ENCODE measurements around the gene DBN1. TPM values are rescaled to one million over a fixed set of nuclear protein-coding genes. Genes with fewer than 3 reads are reported as not detected.

DBN1 gene
- total RNA-seq, 1 experiment from 2014 or later, result 144 TPM

GRCh38 chr5:177438468-177438867 is 35.0 kb downstream of the DBN1 start:
- intact Hi-C loops (cut with micrococcal nuclease; ENCODE audit: unreplicated experiment), result no loop called here
- H3K36me3 Mint-ChIP-seq (ENCODE audit: insufficient read depth, unreplicated experiment), result peaks cover 47% of the 10 kb centered on the region
- Histone ChIP-seq H3K27me3 (replicated peaks; ENCODE audit: control insufficient read depth, insufficient read depth, low read length) (no peaks in the 10 kb centered on the region), H3K36me3 (ENCODE audit: control insufficient read depth, insufficient read depth, low read length) (peaks cover 5% of the 10 kb centered on the region), H3K4me3 (ENCODE audit: low read depth, low read length) (no peak overlapping the region), H3K9me3 (no peaks in the 10 kb centered on the region), H3K4me1 (0 out of 2 replicates have a peak, but pooled peaks cover 3% of the 10 kb centered on the region)
- TF ChIP-seq CTCF (IDR thresholded peaks at IDR 0.05; ENCODE audit: insufficient read depth in 1 of 2, low read depth in 1 of 2, low read length in 1 of 2, severe bottlenecking in 1 of 2, unreplicated experiment in 1 of 2), result no peak
- H3K9me3 Mint-ChIP-seq (ENCODE audit: unreplicated experiment), result no peaks in the 10 kb centered on the region
- ChIA-PET CTCF (interaction anchor here (1.1 kb wide), 1 partner anchor 34 kb away, joined by 4 read pairs; no protein-coding TSS in a partner anchor), POLR2A (no interaction called here)
- no peaks in the 10 kb centered on the region for H3K4me1 Mint-ChIP-seq (ENCODE audit: low read depth, unreplicated experiment)
- no TSS peak for BruUV-seq (replicated peaks)
- no peak overlapping the region for H3K27ac Mint-ChIP-seq (ENCODE audit: unreplicated experiment)
- DNase-seq, result peak in 1 of 2 experiments; percentile 38
- no peak overlapping the region for H3K4me3 Mint-ChIP-seq (ENCODE audit: unreplicated experiment)
- no peaks in the 10 kb centered on the region for H3K27me3 Mint-ChIP-seq (ENCODE audit: insufficient read depth, unreplicated experiment)

GRCh38 chr5:177437623-177438022 is 35.8 kb downstream of the DBN1 start:
- no peaks in the 10 kb centered on the region for H3K4me1 Mint-ChIP-seq (ENCODE audit: low read depth, unreplicated experiment)
- ChIA-PET CTCF (interaction anchor here (1.1 to 1.4 kb wide), 3 partner anchors 20 to 128 kb away, joined by 3 to 4 read pairs (median 4); no protein-coding TSS in a partner anchor), POLR2A (interaction anchor here (0.6 to 1.1 kb wide), 2 partner anchors 9 to 18 kb away, joined by 5 read pairs; no protein-coding TSS in a partner anchor)
- H3K36me3 Mint-ChIP-seq (ENCODE audit: insufficient read depth, unreplicated experiment), result peaks cover 44% of the 10 kb centered on the region
- no peak overlapping the region for H3K4me3 Mint-ChIP-seq (ENCODE audit: unreplicated experiment)
- no peaks in the 10 kb centered on the region for H3K9me3 ChIP-seq
- 0 out of 2 replicates have a peak, but pooled peaks cover 3% of the 10 kb centered on the region for H3K4me1 ChIP-seq
- no TSS peak for BruUV-seq (replicated peaks)
- no peaks in the 10 kb centered on the region for H3K9me3 Mint-ChIP-seq (ENCODE audit: unreplicated experiment)
- H3K27me3 ChIP-seq (replicated peaks; ENCODE audit: control insufficient read depth, insufficient read depth, low read length), result no peaks in the 10 kb centered on the region
- DNase-seq, result peak in 1 of 2 experiments; percentile 38
- H3K4me3 ChIP-seq (ENCODE audit: low read depth, low read length), result no peak overlapping the region
- no peak for TF ChIP-seq CTCF (IDR thresholded peaks at IDR 0.05; ENCODE audit: insufficient read depth in 1 of 2, low read depth in 1 of 2, low read length in 1 of 2, severe bottlenecking in 1 of 2, unreplicated experiment in 1 of 2)
- intact Hi-C loops (cut with micrococcal nuclease; ENCODE audit: unreplicated experiment), result no loop called here
- peaks cover 5% of the 10 kb centered on the region for H3K36me3 ChIP-seq (ENCODE audit: control insufficient read depth, insufficient read depth, low read length)
- no peak overlapping the region for H3K27ac Mint-ChIP-seq (ENCODE audit: unreplicated experiment)
- no peaks in the 10 kb centered on the region for H3K27me3 Mint-ChIP-seq (ENCODE audit: insufficient read depth, unreplicated experiment)

GRCh38 chr5:177435847-177436536 is 37.4 kb downstream of the DBN1 start:
- no peaks in the 10 kb centered on the region for H3K27me3 ChIP-seq (replicated peaks; ENCODE audit: control insufficient read depth, insufficient read depth, low read length)
- H3K4me3 ChIP-seq (ENCODE audit: low read depth, low read length), result no peak overlapping the region
- BruUV-seq (replicated peaks), result no TSS peak
- no peaks in the 10 kb centered on the region for H3K9me3 ChIP-seq
- no peaks in the 10 kb centered on the region for H3K9me3 Mint-ChIP-seq (ENCODE audit: unreplicated experiment)
- H3K4me1 ChIP-seq, result 0 out of 2 replicates have a peak, but pooled peaks cover 3% of the 10 kb centered on the region
- H3K27ac Mint-ChIP-seq (ENCODE audit: unreplicated experiment), result no peak overlapping the region
- ChIA-PET CTCF (interaction anchor here (0.6 to 1.1 kb wide), 4 partner anchors 20 to 64 kb away, joined by 3 to 4 read pairs (median 4); no protein-coding TSS in a partner anchor), POLR2A (no interaction called here)
- H3K27me3 Mint-ChIP-seq (ENCODE audit: insufficient read depth, unreplicated experiment), result no peaks in the 10 kb centered on the region
- peaks cover 33% of the 10 kb centered on the region for H3K36me3 Mint-ChIP-seq (ENCODE audit: insufficient read depth, unreplicated experiment)
- TF ChIP-seq CTCF (IDR thresholded peaks at IDR 0.05; ENCODE audit: insufficient read depth in 1 of 2, low read depth in 1 of 2, low read length in 1 of 2, severe bottlenecking in 1 of 2, unreplicated experiment in 1 of 2), result no peak
- peaks cover 5% of the 10 kb centered on the region for H3K36me3 ChIP-seq (ENCODE audit: control insufficient read depth, insufficient read depth, low read length)
- intact Hi-C loops (cut with micrococcal nuclease; ENCODE audit: unreplicated experiment), result no loop called here
- no peak overlapping the region for H3K4me3 Mint-ChIP-seq (ENCODE audit: unreplicated experiment)
- H3K4me1 Mint-ChIP-seq (ENCODE audit: low read depth, unreplicated experiment), result no peaks in the 10 kb centered on the region
- no peak for DNase-seq

All from Caco-2 (cell line).